NCI-H1092 treated with DMSO at 0.1 percent for 48 hours (cell line): ENCODE measurements around the gene GPC6.

ENCODE experiments used
- DNase-seq: peaks from one replicate; lab custom pipeline; 2025; lab: John Stamatoyannopoulos, UW

The GPC6 gene

DNA sequence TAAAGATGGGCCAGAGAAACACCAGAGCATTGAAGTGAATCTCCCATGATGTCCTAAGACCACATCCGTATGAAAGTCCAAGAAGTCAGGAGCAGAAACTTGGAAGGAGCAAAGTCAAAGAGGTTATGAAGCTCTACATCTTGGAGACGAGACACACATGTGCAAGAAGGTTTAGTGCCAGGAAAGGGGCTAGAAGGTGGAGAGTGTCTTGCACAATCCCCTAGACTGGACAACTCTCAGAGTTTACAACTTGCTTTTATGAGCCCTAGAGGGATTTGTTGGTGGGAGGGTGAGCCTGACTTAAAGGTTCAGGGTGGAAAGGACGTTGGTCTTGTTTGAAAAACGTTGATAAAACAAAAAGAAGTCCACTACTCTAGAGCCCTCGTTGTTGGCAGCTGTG lies 150.6 kb downstream of the GPC6 start:
- DNase-seq: no peak

DNA sequence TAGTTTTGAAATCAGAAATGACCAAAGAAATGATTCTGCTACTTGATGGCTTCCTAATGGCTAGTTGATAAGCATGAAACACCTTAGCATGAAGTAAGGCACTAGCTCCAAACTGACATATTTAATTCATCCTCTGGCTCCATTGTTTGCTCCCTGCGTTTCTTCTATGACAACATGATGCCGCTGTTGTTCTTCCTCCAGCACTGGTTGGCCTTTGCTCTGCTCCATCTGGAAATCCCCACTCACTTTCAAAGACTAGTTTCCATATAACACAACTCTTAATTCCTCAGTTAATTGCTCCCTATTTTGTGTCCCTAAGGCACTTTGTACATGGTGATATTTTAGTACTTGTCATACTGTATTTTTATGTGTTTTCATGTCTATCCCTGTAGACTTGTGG lies 151.6 kb downstream of the GPC6 start:
- no peak for DNase-seq

DNA sequence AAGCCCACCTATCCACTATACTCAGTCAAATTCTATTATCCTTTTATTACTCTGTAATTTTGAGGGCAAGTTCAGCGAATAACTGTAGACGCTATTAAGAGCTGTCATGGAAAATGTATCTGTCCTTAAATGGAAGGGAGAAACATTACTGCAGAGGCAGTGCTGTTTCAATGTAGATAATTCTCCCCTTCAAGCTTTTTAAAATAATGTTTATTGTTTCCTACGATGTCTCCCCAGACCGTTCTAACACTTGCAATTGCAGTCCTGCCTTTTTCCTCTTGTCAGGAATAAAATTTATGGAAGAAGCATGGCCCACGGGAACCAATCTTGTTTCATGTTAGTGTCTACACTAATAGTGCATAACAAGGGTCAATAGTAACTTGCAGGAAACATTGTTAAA lies 159.5 kb downstream of the GPC6 start:
- no peak for DNase-seq

- no peak for DNase-seq
Measured at GRCh38 chr13:93388701-93389100, 162.1 kb downstream of the GPC6 start.

- DNase-seq: no peak
Measured at GRCh38 chr13:93397619-93398018, 171.0 kb downstream of the GPC6 start.

- DNase-seq: no peak
Measured at GRCh38 chr13:93398167-93399035, 171.8 kb downstream of the GPC6 start.

- DNase-seq: no peak
Measured at GRCh38 chr13:93399212-93399611, 172.6 kb downstream of the GPC6 start.

DNA sequence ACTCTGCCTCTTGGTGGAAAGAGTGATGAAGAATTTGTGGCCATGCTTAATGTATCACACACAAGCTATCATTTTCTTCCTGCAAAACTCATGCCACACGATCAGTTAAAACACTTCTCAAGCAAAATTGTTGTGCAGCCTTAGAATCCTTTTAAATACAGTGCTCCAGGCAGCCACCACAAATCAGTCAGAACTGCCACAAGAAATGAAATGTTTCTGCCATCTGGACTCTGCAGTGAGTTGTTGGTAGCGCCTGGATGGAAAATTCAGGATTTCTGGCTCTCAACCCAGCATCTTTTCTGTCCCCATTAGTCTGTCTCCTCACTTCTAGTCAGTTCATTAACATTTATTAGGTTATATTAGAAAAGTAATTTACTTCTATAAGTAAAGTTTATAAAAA lies 179.5 kb downstream of the GPC6 start:
- DNase-seq: no peak

GRCh38 chr13:93407551-93407950 lies 180.9 kb downstream of the GPC6 start:
- no peak for DNase-seq

DNA sequence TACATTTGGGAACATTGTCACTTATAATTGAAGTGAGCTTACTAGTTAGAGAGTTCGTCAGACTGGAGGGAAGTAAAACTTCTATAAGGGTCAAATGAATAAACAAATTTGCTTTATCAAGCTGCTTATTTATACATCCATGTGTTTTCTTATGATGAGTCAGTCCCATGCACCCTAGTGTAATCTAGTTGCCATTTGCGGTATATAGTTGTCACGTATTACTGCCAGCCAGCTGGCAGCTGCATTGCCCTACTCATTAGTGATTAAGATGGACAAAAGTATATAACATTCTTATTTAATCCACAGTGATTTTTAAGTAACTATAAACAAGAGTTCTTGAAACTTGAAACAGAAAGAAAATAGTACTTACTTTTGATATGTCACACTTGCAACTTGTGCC lies 182.4 kb downstream of the GPC6 start:
- no peak for DNase-seq

DNA sequence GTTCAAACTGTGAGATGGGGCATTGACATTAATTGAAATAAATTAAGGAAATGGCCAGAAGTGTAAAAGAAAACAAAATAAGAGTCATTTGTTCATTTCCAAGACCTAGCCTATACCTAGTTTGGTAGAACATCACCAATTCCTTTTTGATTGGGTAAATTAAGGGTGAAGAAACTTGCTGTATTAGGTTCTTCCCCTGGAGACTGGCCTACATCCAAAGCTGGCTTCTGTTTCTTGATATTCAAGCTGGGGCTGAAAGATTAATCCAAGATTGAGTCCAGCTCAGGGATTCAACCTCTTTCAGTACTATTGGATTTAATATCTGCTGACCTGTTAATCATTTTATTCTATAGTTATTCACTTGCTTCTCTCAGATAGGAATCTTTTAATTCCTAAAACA lies 183.2 kb downstream of the GPC6 start:
- DNase-seq: no peak

DNA sequence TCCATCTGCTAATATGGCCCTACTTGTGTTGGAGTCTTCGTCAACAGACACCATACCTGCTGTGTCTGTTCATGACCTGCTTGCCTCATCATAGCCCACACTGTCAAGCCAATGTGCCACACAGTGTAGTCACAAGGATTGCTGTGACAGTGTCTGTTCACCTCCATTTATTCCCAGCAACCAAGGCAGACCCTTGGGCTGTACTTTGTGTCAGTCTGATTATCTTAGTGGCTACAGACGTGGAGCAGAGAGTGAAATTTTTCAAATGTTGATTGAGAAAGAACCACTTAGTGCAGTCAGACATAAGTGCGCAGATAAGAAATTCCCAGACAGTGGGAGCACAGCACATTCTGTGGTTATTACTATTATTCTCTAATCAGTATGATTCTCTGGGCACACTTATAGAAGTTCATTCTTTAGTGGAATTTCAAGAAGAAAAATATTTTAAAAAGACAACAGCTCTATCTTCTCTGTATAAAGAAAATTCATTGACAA lies 184.6 kb downstream of the GPC6 start:
- no peak for DNase-seq

DNA sequence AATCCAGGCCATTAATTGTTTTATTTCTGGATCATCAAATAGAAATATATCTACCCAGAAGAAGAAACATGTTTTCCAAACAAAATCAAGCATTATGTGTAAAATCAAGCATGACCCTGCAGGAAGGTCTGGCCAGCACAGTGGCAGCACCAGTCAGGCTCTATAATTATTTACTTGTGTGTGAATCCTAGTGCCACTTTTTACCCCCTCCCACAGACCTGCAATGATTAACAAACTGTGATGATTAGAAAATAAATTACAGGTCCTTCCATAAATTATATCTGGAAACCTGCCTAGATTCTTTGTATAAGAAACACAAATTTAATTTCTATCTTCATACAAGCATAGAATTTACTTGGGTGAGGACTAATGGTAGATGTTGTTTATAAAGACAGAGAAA lies 186.1 kb downstream of the GPC6 start:
- no peak for DNase-seq

DNA sequence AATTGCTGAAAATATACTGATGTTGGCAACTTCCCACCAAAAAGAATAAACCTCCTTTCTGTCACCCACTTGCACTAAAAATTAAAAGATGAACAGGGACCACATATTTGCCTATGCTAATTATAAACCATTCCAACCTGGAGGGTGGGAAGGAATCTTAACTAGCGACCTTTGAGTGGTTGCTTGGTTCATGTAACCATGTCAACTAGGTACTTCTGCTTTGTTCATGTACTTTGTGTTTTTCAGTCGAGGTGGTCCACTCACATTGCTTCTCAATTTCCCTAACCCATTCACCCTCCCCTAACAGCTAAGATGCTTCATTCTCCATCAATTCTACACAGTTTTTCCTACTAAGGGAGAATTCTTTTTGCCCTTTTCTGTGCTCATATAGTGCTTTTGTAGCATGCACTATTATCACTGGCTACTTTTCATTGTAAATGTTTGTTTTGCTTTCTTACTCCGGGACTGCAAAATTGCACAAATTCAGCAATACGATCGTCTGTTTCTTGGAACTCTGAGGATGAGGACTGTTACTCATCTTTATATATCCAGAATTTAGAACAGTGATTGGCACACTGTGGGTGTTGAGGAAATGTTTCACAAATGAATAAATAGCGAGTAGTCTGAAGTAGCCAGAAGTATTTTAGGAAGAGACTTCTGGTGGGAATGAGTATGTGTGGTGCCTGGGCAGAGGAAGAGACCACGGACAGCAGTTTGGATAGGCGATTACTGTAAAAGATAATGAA lies 187.5 kb downstream of the GPC6 start:
- DNase-seq: no peak

DNA sequence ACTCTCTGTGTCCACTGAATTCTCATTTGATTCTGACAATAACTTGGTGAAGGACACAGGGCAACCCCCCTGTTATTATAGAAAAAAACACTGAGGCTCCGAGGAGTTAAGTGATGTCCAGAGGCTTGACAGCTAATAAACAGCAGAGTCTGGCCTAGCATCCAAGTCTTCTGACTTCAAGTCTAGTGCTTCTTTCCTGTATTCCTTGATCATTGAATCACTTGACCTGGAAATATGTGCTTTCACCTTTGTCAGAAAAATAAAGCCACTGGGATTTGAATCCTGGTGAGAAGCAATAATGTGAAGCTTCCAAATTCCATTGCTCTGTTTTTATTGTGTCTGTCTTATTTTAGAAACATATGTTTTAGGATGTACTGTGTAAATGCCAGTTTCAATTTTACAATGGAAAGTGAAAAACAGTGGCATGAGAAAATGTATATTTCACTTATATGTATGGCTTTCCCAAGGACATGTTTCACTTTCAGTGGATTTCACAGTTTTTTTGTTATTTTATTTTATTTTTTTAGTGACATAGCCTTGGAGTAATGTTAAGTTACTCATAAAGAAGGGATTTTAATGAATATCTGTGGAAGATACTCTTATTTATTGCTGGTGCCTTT lies 190.2 kb downstream of the GPC6 start:
- DNase-seq: no peak

DNA sequence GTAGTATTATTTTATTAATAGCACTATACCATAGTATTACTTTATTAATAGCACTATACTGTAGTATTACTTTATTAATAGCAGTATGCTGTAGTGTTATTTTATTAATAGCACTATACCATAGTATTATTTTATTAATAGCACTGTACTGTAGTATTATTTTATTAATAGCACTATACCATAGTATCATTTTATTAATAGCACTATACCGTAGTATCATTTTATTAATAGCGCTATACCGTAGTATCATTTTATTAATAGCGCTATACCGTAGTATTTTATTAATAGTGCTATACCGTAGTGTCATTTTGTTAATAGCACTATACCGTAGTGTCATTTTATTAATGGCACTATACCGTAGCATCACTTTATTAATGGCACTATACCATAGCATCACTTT lies 191.8 kb downstream of the GPC6 start:
- DNase-seq: no peak

DNA sequence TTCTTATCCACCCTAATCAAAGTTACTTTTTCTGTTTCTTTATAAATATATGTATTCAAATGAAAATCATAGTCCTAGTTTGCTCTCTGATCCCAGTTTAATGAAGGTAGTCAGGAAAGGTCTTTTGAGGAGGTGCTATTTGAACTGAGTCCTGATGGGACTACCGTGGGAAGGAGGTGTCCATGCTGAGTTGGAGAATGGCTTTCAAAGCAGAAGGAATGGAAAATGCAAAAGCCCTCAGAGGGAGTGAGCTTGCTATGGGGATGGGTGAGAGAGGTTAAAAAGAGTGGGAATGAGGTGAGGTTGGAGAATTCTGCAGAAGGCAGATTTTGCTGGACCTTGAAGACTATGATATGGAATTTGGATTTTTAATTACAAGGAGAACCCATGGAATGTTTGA lies 193.6 kb downstream of the GPC6 start:
- DNase-seq: no peak

- DNase-seq: no peak
Measured at GRCh38 chr13:93420887-93421286, 194.3 kb downstream of the GPC6 start.

DNA sequence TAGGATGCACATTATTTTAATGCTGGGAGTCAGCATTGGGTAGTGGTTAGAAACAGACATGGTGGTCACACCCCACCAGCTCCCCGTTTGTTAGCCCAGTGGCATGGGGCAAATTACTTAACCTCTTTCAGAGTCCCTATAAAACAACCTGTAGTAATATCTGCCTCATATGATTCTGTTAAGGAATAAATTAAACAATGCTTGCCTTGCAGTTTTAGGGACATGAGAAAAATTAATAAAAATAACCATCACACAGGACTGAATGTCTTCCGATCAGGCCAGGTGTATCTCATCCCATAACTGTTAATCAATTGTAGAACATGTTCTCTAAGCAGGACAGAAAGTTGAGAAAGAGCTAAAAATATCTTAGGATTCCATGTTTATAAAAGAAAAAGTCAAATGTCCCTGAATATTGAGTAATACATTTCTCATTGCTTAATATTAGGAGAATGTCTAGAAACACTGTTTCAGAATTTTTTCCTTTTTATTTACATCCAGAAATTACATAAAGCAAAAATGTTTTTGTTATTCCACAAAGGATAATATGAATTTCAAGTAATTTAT lies 196.5 kb downstream of the GPC6 start:
- DNase-seq: no peak

GRCh38 chr13:93425411-93425810 lies 198.8 kb downstream of the GPC6 start:
- no peak for DNase-seq

DNA sequence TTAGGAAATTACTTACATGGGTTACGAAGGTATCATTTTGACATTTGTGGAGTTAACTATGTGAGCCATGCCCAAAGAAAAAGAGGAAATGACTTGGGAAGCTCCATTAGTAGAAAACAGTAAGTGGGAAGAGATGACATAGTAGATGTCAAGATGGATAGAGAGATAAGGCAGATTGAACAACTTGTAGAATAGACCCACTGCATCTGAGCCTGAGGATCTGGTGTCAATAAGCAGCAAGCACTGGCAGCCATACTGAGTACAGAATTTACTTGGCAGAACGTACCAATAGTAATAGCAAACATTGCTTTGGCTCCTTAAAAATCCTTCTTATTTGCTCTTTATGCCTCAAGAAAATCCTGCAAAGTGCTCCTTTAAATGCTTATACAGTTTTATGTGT lies 203.8 kb downstream of the GPC6 start:
- no peak for DNase-seq

DNA sequence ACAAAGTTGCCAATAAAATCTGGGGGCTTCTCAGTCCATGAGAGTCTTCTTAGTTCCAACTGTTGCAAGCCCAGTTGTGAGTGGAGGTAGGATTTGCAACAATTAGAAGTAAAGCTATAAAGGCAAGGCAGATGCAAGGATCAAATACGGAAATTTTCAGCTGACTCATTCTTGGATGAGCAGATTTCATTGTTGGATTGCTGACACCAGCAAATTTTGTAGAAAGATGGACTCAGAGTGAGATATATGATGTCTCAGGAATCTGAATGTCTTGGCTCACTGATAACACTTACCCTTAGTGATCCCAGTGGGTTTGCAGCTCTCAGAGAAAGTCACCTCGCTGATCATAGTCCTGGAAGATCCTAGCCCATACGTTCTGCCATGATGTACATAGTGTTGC lies 209.0 kb downstream of the GPC6 start:
- no peak for DNase-seq

GRCh38 chr13:93437081-93437480 lies 210.5 kb downstream of the GPC6 start:
- DNase-seq: no peak
